Caki2 (cell line): Measurements from ENCODE around the gene RNPEP. TPM values are rescaled to one million over a fixed set of nuclear protein-coding genes. Genes with fewer than 3 reads are reported as not detected.
"Not testable (repeated sequence)": the region's sequence is repeated elsewhere in the genome, so short reads cannot be mapped to it uniquely, and the experiment has no call there.

ENCODE experiments used
- DNase-seq: peaks from one replicate; pipeline ENCODE4 v3.0.0-alpha.2; 2015; ENCODE audit warnings: low read depth
- in situ Hi-C: cut with HindIII; loops from 2 replicates; pipeline ENCODE4 v1.10.0; 2016; ENCODE audit warnings: low sequenced_read_pairs, low pct_unique_long_range_greater_than_20kb, mixed read lengths
- total RNA-seq: library from RNA; depleted of rRNA; stranded (reverse); fragments of >200 nt; shearing (Covaris generic); gene quantifications from 2 replicates; pipeline ENCODE4 v1.2.3, GENCODE V29; 2014; ENCODE audit warnings: low replicate concordance

Gene RNPEP
- total RNA-seq, 1 experiment from 2014 or later: 146 TPM

- peak; percentile 93 for DNase-seq
- in situ Hi-C loops: no loop called here
Observed at GRCh38 chr1:202017749-202018467, 35.5 kb downstream of the RNPEP start.

DNA sequence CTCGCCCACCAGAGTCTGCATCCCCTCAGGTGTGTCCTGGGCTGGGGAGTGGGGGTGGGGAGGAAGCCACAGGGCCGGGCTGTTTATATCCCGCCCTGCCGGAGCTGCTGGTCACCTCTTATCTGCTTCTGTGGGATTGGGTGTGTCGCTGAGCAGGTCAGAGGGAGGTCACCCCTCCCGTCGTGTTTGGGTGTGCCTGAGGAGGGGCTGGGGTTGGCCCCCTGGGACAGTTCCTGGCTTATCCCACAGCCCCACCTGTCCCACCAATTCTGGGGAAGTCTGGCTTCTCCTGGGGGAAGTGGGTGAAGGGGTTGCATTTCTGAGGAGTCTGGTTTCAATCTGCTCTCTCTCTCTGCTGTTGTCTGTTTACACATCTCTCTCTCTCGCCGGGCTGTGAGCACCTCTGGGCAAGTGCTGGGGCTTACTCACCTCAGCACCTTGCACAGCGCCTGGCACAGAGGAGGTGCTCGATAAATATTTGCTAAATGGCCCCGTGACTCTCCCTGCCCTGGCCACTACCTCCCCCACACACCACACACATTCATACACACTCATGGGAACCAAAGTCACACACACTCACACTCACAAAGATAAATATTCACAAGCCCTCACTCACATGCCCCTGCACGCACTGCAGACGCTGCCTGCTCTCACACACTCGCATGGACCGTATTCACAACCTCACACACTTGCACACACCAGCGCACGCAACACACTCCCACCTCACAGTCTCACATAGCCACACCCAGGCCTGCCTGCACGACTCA is 36.2 kb downstream of the RNPEP start:
- in situ Hi-C loops: no loop called here
- DNase-seq: peak; percentile 99

DNA sequence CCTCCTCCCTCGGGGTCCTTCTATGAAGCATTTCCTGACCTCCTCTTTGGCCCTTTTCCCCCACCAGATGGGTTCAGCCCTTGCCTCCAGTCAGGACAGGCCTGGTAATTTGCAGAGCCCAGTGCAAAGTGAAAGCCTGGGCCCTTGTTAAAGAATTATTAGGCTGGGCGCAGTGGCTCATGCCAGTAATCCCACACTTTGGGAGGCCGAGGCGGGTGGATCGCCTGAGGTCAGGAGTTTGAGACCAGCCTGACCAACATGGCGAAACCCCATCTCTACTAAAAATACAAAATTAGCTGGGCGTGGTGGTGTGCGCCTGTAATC is 36.7 kb downstream of the RNPEP start:
- in situ Hi-C loops, DNase-seq: not testable (repeated sequence)

DNA sequence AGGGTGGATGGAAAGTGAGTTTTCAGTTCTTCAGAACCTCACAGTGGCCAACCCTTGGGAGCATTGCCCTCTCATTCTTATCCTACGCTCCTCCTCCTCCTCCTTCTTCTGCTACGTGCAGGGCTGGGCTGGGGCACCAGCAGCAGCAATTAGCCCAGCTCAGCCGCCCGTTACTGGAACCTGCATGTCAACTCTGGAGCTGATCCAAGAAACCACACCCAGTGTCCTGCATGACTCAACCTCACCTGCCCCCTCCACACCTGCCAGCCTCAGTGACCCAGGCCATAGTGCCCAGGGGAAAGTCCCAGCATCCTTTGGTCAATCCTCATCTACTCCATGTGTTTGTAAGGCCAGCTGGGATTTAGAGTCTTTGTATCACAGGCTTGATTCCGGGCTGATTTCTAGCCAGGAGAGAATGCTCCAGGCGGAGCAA is 40.6 kb downstream of the RNPEP start:
- in situ Hi-C loops: no loop called here
- DNase-seq: peak; percentile 98

- DNase-seq: peak; percentile 78
- in situ Hi-C loops: no loop called here
Observed at GRCh38 chr1:202029171-202029665, 46.8 kb downstream of the RNPEP start.

GRCh38 chr1:202029727-202030126 is 47.3 kb downstream of the RNPEP start:
- in situ Hi-C loops: no loop called here
- DNase-seq: no peak

DNA sequence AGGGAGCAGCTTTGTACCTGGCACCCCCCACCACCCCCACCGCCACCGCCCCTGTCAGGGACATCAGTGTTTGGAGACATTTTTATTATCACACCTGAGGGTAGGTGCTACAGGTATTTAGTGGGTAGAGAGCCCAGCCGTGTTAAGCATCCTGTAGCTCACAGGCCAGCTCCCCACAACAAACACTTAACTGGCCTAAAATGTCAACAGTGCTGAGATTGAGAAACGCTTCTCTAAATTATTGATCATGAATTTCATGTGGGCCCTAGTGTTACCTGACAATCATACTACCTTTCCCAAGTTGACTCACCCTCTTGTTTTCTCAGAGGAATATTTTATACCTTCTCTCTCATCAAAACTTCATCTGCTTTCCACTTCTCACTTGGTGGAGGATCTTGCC is 49.3 kb downstream of the RNPEP start:
- in situ Hi-C loops: no loop called here
- no peak for DNase-seq

DNA sequence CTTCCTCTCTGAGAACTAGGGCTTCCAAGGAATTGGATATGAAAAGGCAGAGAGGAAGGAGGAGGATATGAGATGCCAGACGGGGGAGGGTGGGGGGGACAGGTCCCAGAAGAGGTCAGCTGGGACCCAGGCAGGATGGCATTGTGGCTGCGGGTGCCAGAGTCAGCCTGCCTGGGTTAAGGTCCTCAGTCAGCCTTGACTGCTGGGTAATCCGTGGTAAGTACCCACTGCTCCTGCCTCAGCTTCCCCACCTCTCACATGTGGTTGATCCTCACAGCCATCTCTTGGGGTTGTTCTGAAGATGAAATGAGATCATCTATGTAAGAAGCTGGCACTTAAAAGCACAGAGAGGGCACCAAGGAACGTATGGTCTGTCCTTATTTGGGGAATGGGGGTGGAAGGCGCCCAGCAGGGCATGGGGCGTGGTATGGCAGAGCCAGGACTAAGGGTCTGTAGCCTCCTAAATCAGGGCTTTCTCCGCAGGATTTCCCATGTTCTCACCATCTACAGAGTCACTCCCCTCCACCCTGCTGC is 51.8 kb downstream of the RNPEP start:
- in situ Hi-C loops: no loop called here
- DNase-seq: no peak

DNA sequence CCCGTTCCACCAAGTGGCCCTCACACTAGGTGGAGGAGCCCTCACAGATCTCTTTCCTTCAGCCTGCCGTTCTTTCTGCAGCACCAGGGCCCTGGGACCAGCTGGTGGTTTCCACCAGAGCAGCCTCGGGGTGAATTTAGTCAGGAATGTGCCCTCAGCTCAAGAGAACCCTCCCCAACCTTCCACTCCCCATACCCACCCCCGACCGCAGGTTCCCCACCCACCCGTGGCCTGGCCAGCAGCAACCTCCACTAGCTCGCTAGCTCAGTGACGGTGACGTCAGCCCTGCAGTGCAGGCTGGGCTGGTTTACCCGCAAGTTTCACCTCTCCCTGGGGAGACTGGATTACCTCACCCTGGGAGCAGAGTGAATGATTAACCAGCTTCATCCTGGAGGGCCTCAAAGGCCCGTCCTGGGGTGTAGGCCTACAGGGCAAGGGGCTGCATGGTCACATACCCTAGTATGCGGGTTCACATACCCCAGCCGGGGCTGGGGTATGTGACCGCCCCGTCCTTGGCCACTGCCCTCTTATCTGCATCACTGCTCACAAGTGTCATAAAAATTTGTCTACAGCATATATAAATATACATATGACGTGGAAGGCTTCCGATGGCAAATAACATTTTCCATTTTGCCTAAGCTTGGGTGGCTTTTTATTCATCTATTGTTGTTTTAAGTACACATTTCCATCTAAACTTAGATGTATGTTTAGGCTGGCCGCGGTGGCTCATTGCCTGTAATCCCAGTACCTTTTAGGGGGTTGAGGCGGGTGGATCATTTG is 52.4 kb downstream of the RNPEP start:
- peak; percentile 99 for DNase-seq
- in situ Hi-C loops: no loop called here

DNA sequence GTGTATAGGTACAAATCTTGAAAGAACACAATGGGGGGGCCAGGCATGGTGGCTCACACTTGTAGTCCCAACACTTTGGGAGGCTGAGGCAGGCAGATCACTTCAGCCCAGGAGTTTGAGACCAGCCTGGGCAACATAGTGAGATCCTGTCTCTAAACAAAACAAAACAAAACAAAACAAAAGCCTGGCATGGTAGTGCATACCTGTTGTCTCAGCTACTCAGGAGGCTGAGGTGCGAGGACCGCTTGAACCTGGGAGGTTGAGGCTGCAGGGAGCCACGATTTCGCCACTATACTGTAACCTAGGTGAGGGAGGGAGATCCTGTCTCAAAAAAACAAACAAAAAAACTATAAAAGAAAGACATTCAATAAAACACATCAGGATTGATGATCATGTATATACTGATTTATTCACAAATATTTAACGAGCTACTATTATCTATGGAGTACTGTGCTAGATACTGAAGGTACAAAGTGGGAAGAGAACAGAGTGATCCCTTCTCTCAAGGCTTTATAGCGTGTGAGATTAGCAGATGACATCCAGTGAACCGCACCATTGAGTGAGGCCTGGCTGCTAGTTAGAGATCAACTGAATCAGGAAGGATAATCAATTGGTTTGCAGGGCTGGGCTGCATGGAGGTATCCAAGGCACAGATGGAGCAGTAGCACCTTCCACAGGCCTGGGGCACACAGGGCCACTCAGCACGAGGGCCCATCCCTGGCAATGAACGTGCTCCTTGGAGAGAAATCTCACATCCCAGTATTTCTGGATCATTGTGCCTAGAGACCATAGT is 54.3 kb downstream of the RNPEP start:
- in situ Hi-C loops: no loop called here
- no peak for DNase-seq

- DNase-seq: no peak
- in situ Hi-C loops: no loop called here
Observed at GRCh38 chr1:202037706-202038296, 55.4 kb downstream of the RNPEP start.

- DNase-seq: no peak
- in situ Hi-C loops: no loop called here
Observed at GRCh38 chr1:202038688-202039346, 56.4 kb downstream of the RNPEP start.

DNA sequence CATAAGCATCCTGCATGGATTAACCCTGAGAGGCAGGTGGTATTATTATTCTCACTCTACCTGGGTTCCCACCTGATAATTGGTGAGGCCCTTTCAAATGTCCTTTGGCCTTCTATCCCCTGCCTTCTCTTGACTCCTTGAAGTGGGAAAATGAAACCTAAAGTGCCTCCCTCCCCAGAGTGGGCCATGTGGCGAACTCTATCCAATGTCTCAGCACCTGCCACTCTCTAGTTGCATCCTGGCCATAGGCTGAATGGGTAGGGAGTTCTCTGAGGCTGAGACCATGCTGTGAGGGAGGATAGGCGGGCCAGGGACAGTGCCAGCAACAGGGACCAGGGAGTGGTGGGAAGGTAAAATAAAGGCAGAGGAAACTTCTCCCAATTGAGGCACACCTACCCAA is 63.3 kb downstream of the RNPEP start:
- in situ Hi-C loops: no loop called here

DNA sequence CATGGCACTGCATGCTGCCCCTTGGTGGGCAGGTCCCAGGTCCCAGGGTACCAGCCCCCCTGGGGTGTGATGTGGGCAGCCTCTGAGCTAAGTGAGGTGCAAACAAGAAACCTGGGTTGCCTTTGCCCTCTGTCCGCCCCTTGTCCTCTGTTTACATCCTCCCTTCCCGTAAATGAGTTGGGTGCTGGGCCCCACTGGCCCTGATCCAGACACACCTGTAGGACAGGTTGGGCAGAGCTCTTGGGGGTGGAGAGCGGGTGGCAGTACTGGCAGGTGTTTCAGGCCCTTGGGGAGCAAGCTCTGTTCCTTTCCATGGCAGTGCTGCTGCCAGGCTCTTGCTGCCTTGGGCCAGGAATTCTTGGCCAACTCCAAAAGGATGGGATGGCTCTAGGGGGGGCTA is 63.8 kb downstream of the RNPEP start:
- no peak for DNase-seq
- in situ Hi-C loops: no loop called here

More for the DNA sequence above, 63.3 kb downstream of the RNPEP start:
- no peak for DNase-seq

- in situ Hi-C loops: no loop called here
- DNase-seq: no peak
Observed at GRCh38 chr1:202046748-202047708, 64.6 kb downstream of the RNPEP start.

- DNase-seq: no peak
- in situ Hi-C loops: no loop called here
Observed at GRCh38 chr1:202047977-202048376, 65.5 kb downstream of the RNPEP start.
